HL-60/S4 treated with retinoic acid at 250 ng/mL for 4 days and 3 days (cell line): Measurements from ENCODE around the gene IQCF6.
"Not testable (repeated sequence)": the region's sequence is repeated elsewhere in the genome, so short reads cannot be mapped to it uniquely, and the experiment has no call there.

Experiments
- in situ Hi-C: fragments of 300-500 bp; cut with MboI; formaldehyde crosslinking; loops from 2 replicates; pipeline ENCODE4 v1.7.0; 2022; ENCODE audit warnings: low sequenced_read_pairs

IQCF6 gene

DNA sequence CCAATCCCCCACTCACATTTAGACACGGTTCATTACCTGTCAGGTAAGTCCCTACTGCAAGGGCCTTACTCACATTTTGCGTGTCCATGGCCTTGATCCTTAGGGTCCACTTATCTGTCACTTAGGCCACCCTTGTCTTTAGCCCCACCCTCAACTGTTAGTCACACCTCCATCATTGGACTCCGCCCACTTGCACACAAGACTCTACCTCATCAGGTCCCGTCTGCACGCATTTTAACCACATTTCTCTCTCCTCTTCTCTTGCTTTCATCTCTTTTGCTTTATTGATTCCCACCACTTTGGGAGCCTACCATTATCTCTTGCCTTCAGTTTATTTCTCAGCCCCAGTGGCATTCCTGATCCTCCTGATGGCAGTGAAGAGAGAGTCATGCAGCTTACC lies at the start of gene IQCF6:
Gene IQCF6, minus strand, starts transcription at position 101 of the 400 bp plus-strand sequence. Its CDS starts 13 bp downstream, at position 88.
- in situ Hi-C loops: no loop called here

DNA sequence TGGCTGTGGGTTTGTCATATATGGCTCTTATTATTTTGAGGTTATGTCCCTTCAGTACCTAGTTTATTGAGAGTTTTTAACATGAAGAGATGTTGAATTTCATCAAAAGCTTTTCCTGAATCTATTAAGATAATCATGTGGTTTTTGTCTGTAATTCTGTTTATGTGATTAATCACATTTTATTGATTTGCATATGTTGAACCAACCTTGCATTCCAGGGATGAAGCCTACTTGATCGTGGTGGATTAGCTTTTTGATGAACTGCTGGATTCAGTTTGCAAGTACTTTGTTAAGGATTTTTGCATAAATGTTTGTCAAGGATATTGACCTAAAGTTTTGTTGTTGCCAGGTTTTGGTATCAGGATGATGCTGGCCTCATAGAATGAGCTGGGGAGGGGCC lies 49.3 kb upstream of the IQCF6 start:
- in situ Hi-C loops: no loop called here

DNA sequence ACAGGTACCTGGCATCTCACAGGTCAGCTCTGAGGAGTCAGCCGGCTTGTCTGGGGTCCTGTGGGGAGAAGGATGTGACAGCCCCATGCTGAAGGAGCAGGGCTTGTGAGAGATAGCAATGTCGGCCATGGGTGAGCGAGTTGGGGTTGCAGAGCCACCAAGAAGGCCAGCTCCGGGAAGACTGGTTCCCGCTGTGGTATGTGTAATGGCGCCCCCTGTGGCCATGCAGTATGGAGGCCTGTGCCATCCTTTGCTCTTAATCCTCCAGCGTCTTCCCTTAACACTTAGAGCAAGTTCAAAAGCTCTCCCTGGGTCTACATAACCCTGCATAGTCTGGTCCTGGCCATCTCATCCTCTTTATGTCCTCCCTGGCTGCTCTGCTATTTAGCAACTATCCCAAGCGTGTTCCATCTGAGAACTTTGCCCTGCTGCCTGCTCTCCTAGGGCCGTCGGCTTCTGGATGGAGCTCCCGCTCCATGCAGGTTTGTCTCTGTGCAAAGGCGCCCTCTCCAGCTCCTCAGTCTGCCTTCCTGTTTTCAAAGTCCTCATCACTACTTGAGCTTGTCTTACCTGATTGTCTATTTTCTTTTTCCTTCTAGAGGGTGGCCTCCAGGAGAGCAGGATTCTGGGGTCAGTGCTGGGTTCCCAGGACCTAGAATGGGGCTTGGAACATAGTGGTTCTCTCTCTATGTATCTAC lies 40.8 kb upstream of the IQCF6 start:
- in situ Hi-C loops: no loop called here

DNA sequence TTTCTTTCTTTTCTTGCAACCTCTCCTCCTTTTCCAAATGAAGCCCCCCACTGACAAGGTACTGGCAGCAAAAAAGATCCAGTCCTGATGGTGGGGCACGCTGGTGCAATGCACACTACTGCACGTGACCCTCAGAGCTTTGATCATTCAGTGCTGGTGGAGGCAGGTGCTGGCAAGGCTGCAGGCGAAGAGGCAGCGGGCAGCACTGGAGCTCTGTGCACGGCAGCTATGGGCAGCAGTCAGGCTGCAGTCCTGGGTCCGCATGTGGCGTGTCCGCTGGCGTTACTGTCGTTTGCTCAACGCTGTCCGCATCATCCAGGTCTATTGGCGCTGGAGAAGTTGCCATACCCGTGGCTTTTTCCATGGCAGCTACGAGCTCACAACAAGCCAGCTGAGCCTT lies 40.1 kb upstream of the IQCF6 start:
- in situ Hi-C loops: no loop called here

DNA sequence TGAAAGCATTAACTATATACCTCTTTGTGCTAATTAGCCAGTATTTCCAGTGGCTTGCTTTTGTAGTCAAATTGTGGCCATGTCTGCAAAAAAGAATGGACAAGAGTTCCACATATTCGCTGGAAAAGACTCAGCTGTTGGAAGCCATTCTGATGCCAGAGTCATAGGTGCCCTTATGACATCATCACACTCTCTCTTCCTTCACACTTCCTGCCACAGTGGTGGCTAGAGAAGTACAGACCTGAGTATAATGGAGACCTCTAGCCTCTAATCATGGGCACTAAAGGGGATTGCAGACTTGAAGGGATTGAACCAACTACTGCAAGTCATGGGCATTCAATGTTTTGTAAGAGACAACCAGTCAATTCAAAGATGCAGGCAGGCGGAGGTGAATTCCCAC lies 38.3 kb upstream of the IQCF6 start:
- in situ Hi-C loops: no loop called here

DNA sequence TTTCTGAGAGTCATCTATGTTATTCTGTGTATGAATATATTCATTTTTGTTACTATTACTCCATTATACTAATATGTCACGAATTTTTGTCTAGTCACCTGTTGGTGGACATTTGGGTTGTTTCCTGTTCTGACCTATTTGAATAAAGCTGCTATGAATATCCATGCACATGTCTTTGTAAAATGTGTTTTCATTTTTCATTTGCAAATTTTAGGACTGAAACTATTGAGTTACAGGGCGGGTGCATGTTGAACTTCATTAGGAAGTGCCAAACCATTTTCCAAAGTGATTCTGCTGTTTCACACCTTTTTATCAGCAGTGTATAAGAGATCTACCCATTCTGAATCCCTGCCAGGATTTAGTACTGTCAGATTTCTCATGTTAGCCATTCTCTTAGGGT lies 37.7 kb upstream of the IQCF6 start:
- in situ Hi-C loops: no loop called here

DNA sequence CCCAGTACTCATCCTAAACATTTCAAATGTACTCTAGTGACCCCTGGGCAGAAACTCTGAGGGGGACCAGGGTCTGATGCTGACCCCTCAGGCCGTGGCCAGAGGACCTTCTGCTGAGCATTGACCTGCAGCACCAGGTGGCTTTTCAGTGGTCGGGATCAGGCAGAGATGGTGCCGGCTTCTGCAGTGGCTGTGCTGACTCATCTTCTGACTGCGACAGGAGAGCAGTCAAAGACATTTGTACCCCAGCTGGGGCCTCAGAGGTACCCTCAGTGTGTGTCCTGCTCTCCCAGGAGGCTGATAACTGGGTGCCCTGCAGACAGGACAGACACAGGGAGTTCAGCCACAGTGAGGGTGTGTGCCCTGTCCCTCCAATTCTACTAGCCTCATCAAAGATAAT lies 36.6 kb upstream of the IQCF6 start:
- in situ Hi-C loops: no loop called here

DNA sequence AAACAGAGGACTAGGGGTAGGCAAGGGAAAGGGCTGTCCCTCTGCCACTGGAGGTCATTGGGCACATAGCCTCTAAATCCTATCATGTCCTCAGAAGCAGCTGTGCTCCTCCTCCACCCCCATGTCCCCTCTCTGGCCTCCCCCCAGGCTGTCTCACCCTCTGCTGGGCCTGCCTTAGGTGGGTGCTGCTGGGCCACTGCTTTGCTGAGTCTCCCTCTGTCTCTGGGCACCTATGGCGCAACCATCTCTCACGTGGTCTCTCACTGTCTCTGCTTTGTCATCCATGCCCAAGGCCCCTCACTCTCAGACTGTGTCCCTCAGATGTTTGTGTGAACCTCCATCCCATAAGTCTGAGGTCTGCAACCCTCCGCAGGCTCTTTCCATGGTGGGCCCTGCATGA lies 35.0 kb upstream of the IQCF6 start:
- in situ Hi-C loops: no loop called here

DNA sequence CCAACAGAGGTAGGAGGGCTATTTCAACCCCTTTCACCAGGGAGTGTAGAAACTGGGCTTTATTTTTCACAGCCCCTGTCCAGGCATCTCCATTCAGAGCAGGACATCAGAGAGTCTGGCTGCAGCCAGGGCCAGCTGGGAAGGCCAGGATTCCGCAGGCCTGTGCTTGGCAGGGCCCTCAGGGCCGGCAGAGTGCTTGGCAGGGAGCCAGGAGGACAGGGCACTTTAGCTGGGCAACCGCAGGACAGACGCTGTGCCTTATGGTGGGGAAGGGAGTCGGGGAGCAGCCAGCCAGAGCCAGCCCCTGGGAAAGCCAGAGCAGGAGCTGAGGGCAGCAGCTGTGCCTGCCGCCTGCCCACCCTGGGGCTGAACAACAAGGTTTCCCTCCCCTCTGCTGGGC lies 34.5 kb upstream of the IQCF6 start:
- in situ Hi-C loops: no loop called here

DNA sequence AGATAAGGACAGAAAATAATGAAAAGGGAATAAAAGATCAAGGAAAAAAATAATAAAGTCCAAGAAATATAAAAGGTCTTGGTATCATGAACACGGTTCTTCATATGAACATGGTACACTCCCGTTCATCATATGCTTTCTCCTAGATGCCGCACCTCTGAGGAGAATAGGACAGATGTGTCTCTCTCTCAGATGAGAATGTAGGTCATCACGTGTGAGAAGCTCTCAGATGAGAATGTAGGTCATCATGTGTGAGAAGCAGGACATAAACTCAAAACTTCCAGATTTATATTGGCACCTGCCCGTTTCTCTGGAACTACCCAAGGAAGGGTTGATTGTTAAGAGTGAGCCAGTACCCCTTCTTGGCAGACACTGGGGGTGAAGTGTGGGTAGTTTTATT lies 29.9 kb upstream of the IQCF6 start:
- in situ Hi-C loops: no loop called here

DNA sequence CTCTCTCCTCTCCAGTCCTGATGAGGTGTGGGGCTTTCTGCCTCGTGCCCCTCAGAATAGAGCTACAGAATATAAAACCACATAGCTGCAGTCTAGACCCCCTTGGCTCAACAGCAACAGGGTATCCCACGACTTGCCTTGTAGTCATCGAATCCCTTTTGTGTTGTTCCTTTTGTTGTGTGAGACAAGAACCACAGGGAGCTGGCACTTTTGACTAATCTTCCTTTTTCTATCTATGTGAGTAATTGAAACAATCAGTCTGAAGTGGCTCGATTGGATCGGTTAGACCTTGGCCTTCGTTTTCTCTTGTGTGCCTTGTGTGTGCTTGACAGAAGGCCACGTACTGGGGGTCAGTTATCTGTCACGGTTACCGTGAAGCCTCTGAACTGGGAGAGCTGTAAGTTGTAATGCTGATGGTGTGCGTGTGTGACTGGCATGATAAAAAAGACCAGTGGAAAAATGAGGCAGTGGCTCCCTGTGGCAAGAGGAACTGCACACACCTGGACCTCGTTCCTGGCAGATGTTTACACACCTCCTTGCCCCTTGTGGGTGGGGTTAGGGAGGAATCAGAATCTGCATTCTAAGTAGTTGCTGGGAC lies 23.2 kb upstream of the IQCF6 start:
- in situ Hi-C loops: no loop called here

DNA sequence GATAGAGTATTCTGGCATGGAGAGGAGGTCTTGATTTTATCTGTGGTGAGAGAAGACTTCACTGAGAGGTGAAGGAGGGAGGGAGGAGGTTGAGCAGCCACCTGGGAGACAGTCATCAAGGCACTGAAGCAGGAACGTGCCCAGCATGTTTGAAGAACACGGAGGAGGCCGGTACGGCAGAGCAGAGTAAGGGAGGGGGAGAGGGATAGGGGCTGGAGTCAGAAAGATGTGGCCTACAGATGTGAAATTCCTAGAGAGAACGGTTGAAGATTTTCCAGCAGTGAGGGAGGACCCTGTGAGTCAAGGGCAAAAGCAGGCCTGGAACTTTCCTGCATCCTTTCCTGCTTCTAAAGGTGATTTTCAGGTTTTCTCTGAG lies 21.7 kb upstream of the IQCF6 start:
- in situ Hi-C loops: no loop called here

DNA sequence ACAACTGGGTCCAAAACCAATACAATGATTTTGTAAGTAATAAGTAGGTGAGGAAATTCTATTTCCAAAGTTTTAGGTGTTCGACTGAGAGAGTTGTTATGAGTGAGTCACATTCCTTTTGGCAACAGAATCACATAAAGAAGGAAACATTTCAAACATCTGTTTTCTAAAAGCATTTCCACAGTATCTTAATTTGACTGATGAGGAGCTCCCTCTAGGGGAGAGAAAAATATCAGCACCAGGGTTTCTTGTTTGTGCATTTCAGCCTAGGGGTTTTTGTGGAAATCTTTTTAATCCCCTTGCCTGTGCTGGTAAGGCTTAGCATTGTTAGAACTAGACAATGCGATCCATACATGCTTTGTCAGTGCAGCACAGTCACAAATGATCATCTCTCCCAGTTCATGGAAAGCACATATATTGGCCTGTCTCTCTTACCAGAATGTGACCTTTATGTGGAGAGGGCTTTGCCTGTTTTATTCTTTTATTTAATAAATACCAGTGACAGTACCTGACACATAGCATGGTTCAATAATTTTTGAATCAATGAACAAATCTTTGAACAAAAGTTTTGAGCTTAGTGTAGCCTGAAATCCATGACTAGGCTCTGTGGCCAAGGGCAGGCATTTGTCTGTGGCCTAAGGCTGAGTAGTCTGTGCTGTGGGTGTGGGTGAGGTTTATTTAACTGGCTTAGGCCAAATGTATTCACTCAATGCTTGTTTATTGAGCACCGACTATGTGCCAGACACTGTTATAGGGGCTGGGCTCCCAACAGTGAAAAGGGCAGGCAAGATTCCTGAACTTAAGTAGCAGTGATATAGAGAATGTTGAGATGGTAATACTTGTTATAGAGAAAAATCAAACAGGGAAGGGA lies 21.1 kb upstream of the IQCF6 start:
- in situ Hi-C loops: no loop called here

DNA sequence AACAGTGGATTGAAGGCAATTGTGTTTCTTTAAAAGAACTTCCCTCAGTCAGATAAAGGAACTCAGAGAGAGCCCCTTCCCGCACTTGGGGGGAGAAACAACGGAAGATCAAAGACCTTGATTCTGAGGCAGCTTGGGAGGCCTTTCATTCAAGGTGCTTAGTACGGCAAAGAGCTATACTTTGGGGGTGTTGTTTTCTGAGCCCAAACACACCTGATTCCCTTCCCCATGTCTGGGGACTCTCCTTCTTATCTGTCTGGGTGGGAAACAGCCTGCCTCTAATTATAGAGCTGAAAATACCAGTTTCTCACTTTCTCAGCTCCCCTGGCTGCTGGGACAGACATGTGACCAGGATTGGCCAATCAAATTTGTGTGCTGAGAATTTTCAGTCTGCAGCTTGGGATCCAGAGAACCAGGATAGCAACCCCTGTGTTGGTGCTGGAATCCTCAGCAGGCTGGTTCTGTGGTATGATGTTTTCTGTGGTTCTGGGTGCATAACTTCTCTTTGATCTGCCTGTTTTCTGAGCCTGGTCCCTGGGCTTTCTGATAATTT lies 19.4 kb upstream of the IQCF6 start:
- in situ Hi-C loops: no loop called here

DNA sequence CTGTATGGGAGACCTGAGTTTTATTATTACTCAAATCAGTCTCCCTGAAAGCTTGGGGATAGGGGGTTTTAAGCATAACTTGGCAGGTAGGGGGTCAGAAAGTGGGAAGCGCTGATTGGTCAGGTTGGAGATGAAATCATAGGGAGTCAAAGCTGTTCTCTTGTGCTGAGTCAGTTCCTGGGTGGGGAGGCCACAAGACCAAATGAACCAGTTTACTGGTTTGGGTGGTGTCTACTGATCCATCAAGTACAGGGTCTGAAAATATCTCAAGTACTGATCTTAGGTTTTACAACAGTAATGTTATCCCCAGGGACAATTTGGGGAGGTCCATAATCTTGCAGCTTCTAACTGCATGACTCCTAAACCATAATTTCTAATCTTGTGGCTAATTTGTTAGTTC lies 17.8 kb upstream of the IQCF6 start:
- in situ Hi-C loops: no loop called here

DNA sequence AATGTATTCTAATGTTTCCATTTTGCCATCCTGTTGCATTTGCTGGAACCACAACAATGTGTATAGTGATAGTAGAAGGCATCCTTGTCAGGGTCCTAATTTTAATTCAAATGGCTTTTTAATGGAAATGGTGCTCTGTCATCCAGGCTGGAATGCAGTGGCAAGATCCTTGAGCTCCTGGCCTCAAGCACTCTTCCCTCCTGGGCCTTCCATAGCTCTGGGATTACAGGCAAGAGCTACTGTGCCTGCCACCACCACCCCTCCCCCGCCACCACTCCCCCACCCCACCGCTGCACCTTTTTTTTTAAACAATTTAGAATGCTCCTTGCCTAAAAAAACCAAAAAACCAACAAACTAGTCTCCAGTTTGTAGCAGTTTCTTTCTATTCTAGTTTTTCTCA lies 15.2 kb upstream of the IQCF6 start:
- in situ Hi-C loops: no loop called here

DNA sequence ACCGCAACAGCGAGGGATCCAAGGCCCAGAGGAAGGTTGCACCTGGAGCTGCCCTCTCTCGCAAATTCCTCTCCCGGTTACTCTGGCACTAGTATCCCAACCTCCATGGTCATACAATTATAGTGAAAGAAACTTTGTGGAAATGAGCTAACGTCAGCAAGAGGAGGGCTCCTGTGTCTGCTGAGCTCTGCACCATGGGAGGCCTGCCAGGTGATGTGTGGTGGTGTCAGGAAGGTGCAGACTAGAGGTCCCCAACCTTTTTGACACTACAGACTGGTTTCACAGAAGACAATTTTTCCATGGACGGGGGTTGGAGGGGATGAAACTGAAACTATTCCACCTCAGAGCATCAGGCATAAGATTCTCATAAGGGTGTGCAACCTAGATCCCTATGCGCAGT lies 13.2 kb upstream of the IQCF6 start:
- in situ Hi-C loops: no loop called here

DNA sequence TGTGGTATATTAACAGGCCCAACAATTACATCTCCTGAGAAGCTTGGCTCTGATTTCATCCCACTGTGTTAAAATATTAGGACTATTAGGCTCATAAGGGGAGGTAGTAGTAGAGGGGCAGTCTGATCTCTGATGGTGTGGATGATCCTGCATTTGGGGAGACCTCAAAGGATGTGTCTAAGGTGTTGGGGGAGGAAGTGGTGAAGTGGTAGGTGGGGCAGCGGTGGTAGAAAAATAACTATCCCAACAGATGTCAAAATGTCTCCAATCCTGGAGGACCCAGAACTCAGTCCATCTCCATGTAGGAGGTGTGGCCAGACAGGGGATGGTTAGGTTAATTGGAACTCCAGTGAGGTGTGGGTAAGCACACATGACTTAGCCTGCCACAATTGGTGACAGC lies 10.4 kb upstream of the IQCF6 start:
- in situ Hi-C loops: no loop called here

DNA sequence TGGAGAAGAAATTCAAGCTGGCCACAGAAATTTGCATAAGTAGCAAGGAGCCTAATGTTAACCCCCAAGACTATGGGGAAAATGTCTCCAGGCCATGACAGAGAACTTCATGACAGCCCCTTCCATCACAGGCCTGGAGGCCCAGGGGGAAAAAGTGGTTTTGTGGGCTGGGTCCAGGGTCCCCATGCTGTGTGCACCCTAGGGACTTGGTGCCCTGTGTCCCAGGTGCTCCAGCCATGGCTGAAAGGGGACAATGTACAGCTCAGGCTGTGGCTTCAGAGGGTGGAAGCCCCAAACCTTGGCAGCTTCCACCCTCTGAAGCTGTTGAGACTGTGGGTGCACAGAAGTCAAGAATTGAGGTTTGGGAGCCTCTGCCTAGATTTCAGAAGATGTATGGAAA lies 8.5 kb upstream of the IQCF6 start:
- in situ Hi-C loops: not testable (repeated sequence)

DNA sequence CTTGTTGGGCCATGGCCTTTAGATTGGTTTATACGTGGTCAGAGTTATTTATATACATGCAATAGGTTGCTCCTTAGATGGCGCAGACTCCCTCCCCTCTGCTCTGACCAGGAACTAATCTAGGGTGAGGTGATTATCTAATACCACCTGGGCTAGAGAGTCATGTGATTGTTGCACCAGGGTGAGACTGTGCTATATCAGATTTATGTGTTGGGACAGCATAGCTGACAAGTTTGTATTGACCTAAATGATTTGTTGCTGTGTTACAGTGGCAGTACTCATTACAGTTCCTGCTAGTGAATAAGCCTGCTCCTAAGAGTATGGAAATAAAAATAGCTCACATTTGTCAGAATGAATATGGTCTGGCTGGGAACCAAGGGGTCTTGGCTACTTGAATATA lies 7.2 kb upstream of the IQCF6 start:
- in situ Hi-C loops: no loop called here

DNA sequence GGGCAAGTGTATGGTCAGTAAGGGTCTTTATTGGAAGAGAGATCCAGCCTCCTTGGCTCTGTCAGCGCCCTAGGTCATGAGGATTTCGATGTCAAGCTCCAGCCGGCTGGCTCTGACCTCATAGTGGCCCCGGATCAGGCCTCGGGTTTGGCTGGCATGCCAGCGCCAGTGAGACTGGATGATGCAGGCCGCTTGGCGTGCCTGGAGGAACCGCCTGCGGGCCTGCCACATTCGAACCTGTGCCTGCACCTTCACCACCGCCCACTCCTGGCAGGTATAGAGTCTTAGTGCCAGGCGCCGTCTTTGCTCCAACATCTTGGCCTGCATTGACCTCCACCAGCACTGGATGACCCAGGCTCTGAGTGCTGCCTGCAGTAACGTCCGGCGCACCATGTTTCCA lies 483 bp downstream of the IQCF6 start:
- in situ Hi-C loops: no loop called here

DNA sequence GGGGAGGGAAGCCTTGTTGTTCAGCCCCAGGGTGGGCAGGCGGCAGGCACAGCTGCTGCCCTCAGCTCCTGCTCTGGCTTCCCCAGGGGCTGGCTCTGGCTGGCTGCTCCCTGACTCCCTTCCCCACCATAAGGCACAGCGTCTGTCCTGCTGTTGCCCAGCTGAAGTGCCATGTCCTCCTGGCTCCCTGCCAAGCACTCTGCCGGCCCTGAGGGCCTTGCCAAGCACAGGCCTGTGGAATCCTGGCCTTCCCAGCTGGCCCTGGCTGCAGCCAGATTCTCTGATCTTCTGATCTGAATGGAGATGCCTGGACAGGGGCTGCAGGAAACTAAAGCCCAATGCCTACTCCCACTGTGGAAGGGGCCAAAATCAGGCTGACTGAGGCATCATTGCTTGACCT lies 1.1 kb downstream of the IQCF6 start:
- in situ Hi-C loops: no loop called here
